ENCODE measurements around the gene GGTLC2. TPM values are rescaled to one million over a fixed set of nuclear protein-coding genes. Genes with fewer than 3 reads are reported as not detected.

Gene GGTLC2
- total and polyA plus RNA-seq, 2 experiments from 2014 or later, result not detected

- Histone ChIP-seq H3K9me3 (ENCODE audit: low read depth) (no peaks in the 10 kb centered on the region), H3F3A (ENCODE audit: insufficient read depth) (no peaks in the 10 kb centered on the region), H3K27me3 (replicated peaks; ENCODE audit: insufficient read depth) (no peaks in the 10 kb centered on the region), H3K79me2 (ENCODE audit: insufficient read depth) (no peaks in the 10 kb centered on the region), H3K4me3 (no peak overlapping the region), H3K27ac (no peak overlapping the region), H3K4me2 (ENCODE audit: unreplicated experiment) (no peak overlapping the region), H3K4me1 (ENCODE audit: insufficient read depth) (peaks cover 9% of the 10 kb centered on the region; the same call in 1 of the 2 replicates), H3K36me3 (ENCODE audit: low read depth) (no peaks in the 10 kb centered on the region), H3K9me2 (ENCODE audit: insufficient read depth) (no peaks in the 10 kb centered on the region), H2AFZ (no peak overlapping the region), H4K20me1 (ENCODE audit: insufficient read depth) (no peaks in the 10 kb centered on the region), H3K9ac (no peak overlapping the region)
- in situ Hi-C loops (cut with MboI), result no loop called here
- WGBS, 2 experiments (ENCODE audit: low coverage in 1 of 2, low lambda C conversion rate in 2 of 2, missing lambda C conversion rate in 2 of 2), result 57 to 61% methylated on average over 5 of the region's 5 CpGs
- TF ChIP-seq EZH2phosphoT487 (IDR thresholded peaks at IDR 0.05; ENCODE audit: insufficient read depth, low read depth), result no peak
- no peak for TF ChIP-seq EZH2 (IDR thresholded peaks at IDR 0.05; ENCODE audit: insufficient read depth, poor library complexity, severe bottlenecking)
- no peak for DNase-seq
Observed at GRCh38 chr22:22691055-22691454, 46.6 kb downstream of the GGTLC2 start.

DNA sequence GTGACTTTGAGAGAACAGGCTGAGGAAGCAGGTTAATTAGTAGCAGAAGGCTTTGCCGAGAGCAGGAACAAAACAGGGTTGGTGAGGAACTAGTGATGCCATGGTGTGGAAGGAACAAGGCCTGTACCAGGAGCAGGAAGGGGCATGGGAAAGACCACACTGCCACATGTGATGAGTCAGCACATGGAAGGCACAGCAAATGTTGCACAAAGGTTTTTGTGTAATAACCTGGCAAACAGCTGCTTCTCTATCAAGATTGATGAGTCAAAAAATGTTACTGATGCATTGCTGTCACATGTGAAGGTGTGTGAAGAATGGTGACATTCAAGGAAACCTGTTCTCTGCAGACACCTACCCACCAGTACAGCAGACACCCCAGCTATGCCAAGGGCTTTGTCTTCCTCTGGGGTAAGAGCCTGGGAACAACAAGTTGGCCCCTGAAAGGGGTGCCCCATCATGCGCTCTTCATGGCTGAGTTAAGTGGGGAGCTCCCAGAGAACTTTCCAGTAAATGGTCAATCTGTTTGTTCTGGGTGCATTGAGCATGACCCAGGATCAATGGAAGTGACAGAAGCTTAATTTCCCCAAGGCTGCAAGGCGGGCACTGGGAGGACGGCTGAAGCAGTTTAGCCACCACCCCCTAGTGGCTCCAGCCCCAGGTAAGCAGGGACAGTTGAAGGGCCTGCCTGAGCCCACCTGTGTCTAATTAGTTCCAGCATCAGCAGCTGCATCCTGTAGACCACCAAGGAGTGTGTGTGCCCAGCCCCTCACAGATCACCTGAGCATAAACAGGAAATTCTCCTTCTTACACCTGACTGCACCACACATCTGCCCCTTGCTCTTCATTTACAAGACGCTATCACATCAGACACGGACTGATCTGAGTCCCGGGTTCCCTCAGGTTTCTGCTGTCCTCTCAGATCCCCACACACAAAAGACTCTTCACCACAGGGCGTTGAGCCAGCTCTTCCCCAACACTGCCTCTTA lies 47.6 kb downstream of the GGTLC2 start:
- DNase-seq, result peak; percentile 44
- no peak overlapping the region for H3K4me3 ChIP-seq
- TF ChIP-seq EZH2phosphoT487 (IDR thresholded peaks at IDR 0.05; ENCODE audit: insufficient read depth, low read depth) (no peak), EZH2 (IDR thresholded peaks at IDR 0.05; ENCODE audit: insufficient read depth, poor library complexity, severe bottlenecking) (no peak)

DNA sequence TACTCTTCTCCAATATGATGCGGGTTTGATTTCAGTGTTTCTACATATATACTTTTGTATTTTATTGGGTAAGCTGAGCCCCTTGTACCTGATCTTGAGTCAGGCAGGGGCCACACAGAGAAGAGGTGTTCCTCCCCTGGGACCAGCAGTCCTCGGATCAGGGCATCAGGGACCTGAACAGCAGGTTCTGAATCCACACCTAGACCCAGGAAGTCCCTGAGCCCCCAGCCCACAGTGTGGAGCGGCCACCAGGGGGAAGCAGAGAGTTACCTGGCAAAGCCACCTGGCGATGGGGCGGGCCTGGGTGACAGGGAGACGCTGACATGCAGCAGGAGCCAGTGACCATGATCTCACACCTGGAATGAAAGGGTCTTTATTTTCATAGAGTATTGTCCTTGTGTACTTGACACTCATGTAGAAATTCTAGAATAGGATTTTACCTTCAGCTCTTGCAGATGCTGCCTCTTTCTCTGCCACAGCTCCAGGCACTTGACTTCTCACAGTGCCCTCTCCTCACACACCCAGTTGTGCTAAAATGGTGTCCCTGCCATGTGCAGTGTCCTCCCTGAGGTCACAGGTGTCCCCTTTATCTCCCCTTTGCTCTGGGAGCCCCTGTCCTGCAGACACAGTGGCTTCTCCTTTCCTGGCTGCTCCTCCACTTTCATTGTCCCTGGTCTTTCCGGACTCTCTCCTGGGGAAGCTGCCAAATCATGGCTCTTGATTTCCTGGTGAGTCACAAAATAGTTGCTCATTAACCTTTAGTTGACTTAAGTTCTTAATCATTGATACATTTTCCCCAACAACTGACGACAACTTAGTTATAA lies 48.5 kb downstream of the GGTLC2 start:
- H2AFZ ChIP-seq, result no peak overlapping the region
- 29 to 32% methylated on average over 8 of the region's 8 CpGs for WGBS, 2 experiments (ENCODE audit: low coverage in 1 of 2, low lambda C conversion rate in 2 of 2, missing lambda C conversion rate in 2 of 2)
- in situ Hi-C loops (cut with MboI), result no loop called here

More for the DNA sequence above, 47.6 kb downstream of the GGTLC2 start:
- no peak overlapping the region for H2AFZ ChIP-seq
- WGBS, 2 experiments (ENCODE audit: low coverage in 1 of 2, low lambda C conversion rate in 2 of 2, missing lambda C conversion rate in 2 of 2), result 58 to 66% methylated on average over 8 of the region's 8 CpGs
- H4K20me1 ChIP-seq (ENCODE audit: insufficient read depth), result no peaks in the 10 kb centered on the region
- no peaks in the 10 kb centered on the region for H3F3A ChIP-seq (ENCODE audit: insufficient read depth)
- H3K4me2 ChIP-seq (ENCODE audit: unreplicated experiment), result no peak overlapping the region
- no peak overlapping the region for H3K9ac ChIP-seq
- H3K4me1 ChIP-seq (ENCODE audit: insufficient read depth), result peaks cover 9% of the 10 kb centered on the region; the same call in 1 of the 2 replicates
- H3K79me2 ChIP-seq (ENCODE audit: insufficient read depth), result no peaks in the 10 kb centered on the region
- no peaks in the 10 kb centered on the region for H3K27me3 ChIP-seq (replicated peaks; ENCODE audit: insufficient read depth)
- no peak overlapping the region for H3K27ac ChIP-seq
- in situ Hi-C loops (cut with MboI), result no loop called here
- no peaks in the 10 kb centered on the region for H3K36me3 ChIP-seq (ENCODE audit: low read depth)
- H3K9me2 ChIP-seq (ENCODE audit: insufficient read depth), result no peaks in the 10 kb centered on the region
- no peaks in the 10 kb centered on the region for H3K9me3 ChIP-seq (ENCODE audit: low read depth)

DNA sequence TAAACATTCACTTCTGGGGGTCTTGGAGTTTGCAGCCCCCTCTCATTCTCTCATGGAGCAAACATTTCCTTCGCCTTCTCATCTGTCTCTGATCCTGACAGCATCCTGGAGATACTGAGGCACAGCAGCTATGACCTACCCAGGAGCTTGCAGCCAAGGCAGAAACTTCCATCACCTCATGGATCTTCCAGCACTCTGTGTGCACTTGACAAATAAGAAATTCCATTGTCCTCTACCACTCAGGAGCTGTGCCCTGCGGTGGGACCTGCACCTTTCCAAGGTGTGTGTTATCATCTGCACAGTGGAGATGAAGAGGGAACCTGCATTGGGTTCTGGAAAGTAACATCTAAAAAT lies 49.1 kb downstream of the GGTLC2 start:
- no peak for TF ChIP-seq EZH2 (IDR thresholded peaks at IDR 0.05; ENCODE audit: insufficient read depth, poor library complexity, severe bottlenecking)
- no peak for TF ChIP-seq EZH2phosphoT487 (IDR thresholded peaks at IDR 0.05; ENCODE audit: insufficient read depth, low read depth)
- Histone ChIP-seq H3K9me3 (ENCODE audit: low read depth) (no peaks in the 10 kb centered on the region), H3K4me2 (ENCODE audit: unreplicated experiment) (peak overlapping the region; percentile 56), H3K79me2 (ENCODE audit: insufficient read depth) (no peaks in the 10 kb centered on the region), H3K27me3 (replicated peaks; ENCODE audit: insufficient read depth) (no peaks in the 10 kb centered on the region), H3K4me1 (ENCODE audit: insufficient read depth) (peaks cover 9% of the 10 kb centered on the region; the same call in 1 of the 2 replicates), H3K9me2 (ENCODE audit: insufficient read depth) (no peaks in the 10 kb centered on the region), H3K4me3 (no peak overlapping the region), H2AFZ (no peak overlapping the region), H3F3A (ENCODE audit: insufficient read depth) (no peaks in the 10 kb centered on the region), H3K36me3 (ENCODE audit: low read depth) (no peaks in the 10 kb centered on the region), H3K9ac (no peak overlapping the region), H4K20me1 (ENCODE audit: insufficient read depth) (no peaks in the 10 kb centered on the region), H3K27ac (no peak overlapping the region)
- in situ Hi-C loops (cut with MboI), result no loop called here
- no peak for DNase-seq
- WGBS, 2 experiments (ENCODE audit: low coverage in 1 of 2, low lambda C conversion rate in 2 of 2, missing lambda C conversion rate in 2 of 2), result 82 to 88% methylated on average over 2 of the region's 2 CpGs

More for the DNA sequence above, 48.5 kb downstream of the GGTLC2 start:
- DNase-seq, result peak; percentile 81
- Histone ChIP-seq H3K27ac (no peak overlapping the region), H4K20me1 (ENCODE audit: insufficient read depth) (no peaks in the 10 kb centered on the region), H3K9ac (no peak overlapping the region), H3K4me3 (no peak overlapping the region), H3F3A (ENCODE audit: insufficient read depth) (no peaks in the 10 kb centered on the region), H3K4me1 (ENCODE audit: insufficient read depth) (peaks cover 9% of the 10 kb centered on the region; the same call in 1 of the 2 replicates), H3K36me3 (ENCODE audit: low read depth) (no peaks in the 10 kb centered on the region), H3K9me2 (ENCODE audit: insufficient read depth) (no peaks in the 10 kb centered on the region), H3K79me2 (ENCODE audit: insufficient read depth) (no peaks in the 10 kb centered on the region), H3K4me2 (ENCODE audit: unreplicated experiment) (peak overlapping the region; percentile 56), H3K9me3 (ENCODE audit: low read depth) (no peaks in the 10 kb centered on the region), H3K27me3 (replicated peaks; ENCODE audit: insufficient read depth) (no peaks in the 10 kb centered on the region)
- TF ChIP-seq EZH2phosphoT487 (IDR thresholded peaks at IDR 0.05; ENCODE audit: insufficient read depth, low read depth), result no peak
- no peak for TF ChIP-seq EZH2 (IDR thresholded peaks at IDR 0.05; ENCODE audit: insufficient read depth, poor library complexity, severe bottlenecking)
